Trophoblast cell (in vitro differentiated cells and primary cell): ENCODE results near the gene DRAM2.

ENCODE experiments used
- DNase-seq, 2 donors: peaks; one replicate each; pipeline ENCODE4 v3.0.0-alpha.2; 2016
- H2AFZ ChIP-seq: 2 replicates; pipeline ENCODE4 v1.6.1; 2013; ENCODE audit warnings: low read length, moderate library complexity, mild to moderate bottlenecking; ENCODE audit not compliant: insufficient read depth, poor library complexity
- H2AK5ac ChIP-seq: 2 replicates; pipeline ENCODE4 v1.6.1; 2013; ENCODE audit warnings: mild to moderate bottlenecking, low read length
- H2BK120ac ChIP-seq: 2 replicates; pipeline ENCODE4 v1.6.1; 2013; ENCODE audit warnings: low read length, mild to moderate bottlenecking, moderate library complexity; ENCODE audit not compliant: insufficient read depth, poor library complexity
- H2BK12ac ChIP-seq: 2 replicates; pipeline ENCODE4 v1.6.1; 2013; ENCODE audit warnings: mild to moderate bottlenecking, low read length, moderate library complexity
- H2BK5ac ChIP-seq: 2 replicates; pipeline ENCODE4 v1.6.1; 2013; ENCODE audit warnings: low read length, low read depth, moderate library complexity, mild to moderate bottlenecking; ENCODE audit not compliant: poor library complexity
- H3K14ac ChIP-seq: 2 replicates; pipeline ENCODE4 v1.6.1; 2013; ENCODE audit warnings: mild to moderate bottlenecking, low read length
- H3K18ac ChIP-seq: 2 replicates; pipeline ENCODE4 v1.6.1; 2013; ENCODE audit warnings: mild to moderate bottlenecking, low read length
- H3K23ac ChIP-seq: 2 replicates; pipeline ENCODE4 v1.6.1; 2013; ENCODE audit warnings: low read length
- H3K27ac ChIP-seq: 2 replicates; pipeline ENCODE4 v1.5.1; 2013; ENCODE audit warnings: low read depth, mild to moderate bottlenecking, inconsistent platforms, low read length, moderate library complexity
- H3K27me3 ChIP-seq: 2 replicates; pipeline ENCODE4 v1.6.1; 2013; ENCODE audit warnings: inconsistent platforms, mild to moderate bottlenecking, low read length, moderate library complexity; ENCODE audit not compliant: insufficient read depth
- H3K36me3 ChIP-seq, 2 experiments: 1 replicate in 1 of 2; 2 replicates in 1 of 2; pipeline ENCODE4 v1.6.1; 2013; ENCODE audit warnings: low read length in 2 of 2, mild to moderate bottlenecking in 2 of 2, moderate library complexity in 1 of 2; ENCODE audit not compliant: insufficient read depth in 2 of 2, control insufficient read depth in 1 of 2
- H3K4ac ChIP-seq: 2 replicates; pipeline ENCODE4 v1.6.1; 2013; ENCODE audit warnings: low read depth, mild to moderate bottlenecking, low read length, moderate library complexity
- H3K4me1 ChIP-seq, 2 experiments: 1 replicate in 1 of 2; 2 replicates in 1 of 2; pipeline ENCODE4 v1.6.1; 2013; ENCODE audit warnings: low read length in 2 of 2, mild to moderate bottlenecking in 2 of 2, moderate library complexity in 1 of 2; ENCODE audit not compliant: insufficient read depth in 2 of 2, control insufficient read depth in 1 of 2
- H3K4me2 ChIP-seq: 2 replicates; pipeline ENCODE4 v1.6.1; 2013; ENCODE audit warnings: inconsistent platforms, mild to moderate bottlenecking, low read length, moderate library complexity
- H3K4me3 ChIP-seq: 2 replicates; pipeline ENCODE4 v1.5.1; 2013; ENCODE audit warnings: mild to moderate bottlenecking, low read depth, low read length, inconsistent platforms
- H3K79me1 ChIP-seq: one replicate; pipeline ENCODE4 v1.6.1; 2013; ENCODE audit warnings: low read length
- H3K79me2 ChIP-seq: 2 replicates; pipeline ENCODE4 v1.6.1; 2013; ENCODE audit warnings: low read length, mild to moderate bottlenecking; ENCODE audit not compliant: control insufficient read depth, insufficient read depth, poor library complexity
- H3K9ac ChIP-seq: 2 replicates; pipeline ENCODE4 v1.6.1; 2013; ENCODE audit warnings: mild to moderate bottlenecking, low read length
- H3K9me3 ChIP-seq: 2 replicates; pipeline ENCODE4 v1.6.1; 2013; ENCODE audit warnings: low read depth, mild to moderate bottlenecking, control low read depth, inconsistent platforms, low read length; ENCODE audit not compliant: insufficient read depth
- H4K12ac ChIP-seq: 2 replicates; pipeline ENCODE4 v1.6.1; 2013; ENCODE audit warnings: low read depth, mild to moderate bottlenecking, low read length, moderate library complexity
- H4K8ac ChIP-seq: 2 replicates; pipeline ENCODE4 v1.6.1; 2013; ENCODE audit warnings: low read depth, mild to moderate bottlenecking, low read length, moderate library complexity
- H4K91ac ChIP-seq: one replicate; pipeline ENCODE4 v1.6.1; 2013; ENCODE audit warnings: low read depth, mild to moderate bottlenecking, low read length, moderate library complexity
- WGBS: extraction: QIAGEN DNeasy Blood & Tissue Kit; methylation state at CpG from one replicate; pipeline ENCODE4 v1.1.7; 2013; ENCODE audit warnings: missing lambda C conversion rate; ENCODE audit not compliant: insufficient read length, insufficient coverage; ENCODE audit errors: extremely low coverage; 5-methylcytosine and 5-hydroxymethylcytosine counted together

Gene DRAM2

DNA sequence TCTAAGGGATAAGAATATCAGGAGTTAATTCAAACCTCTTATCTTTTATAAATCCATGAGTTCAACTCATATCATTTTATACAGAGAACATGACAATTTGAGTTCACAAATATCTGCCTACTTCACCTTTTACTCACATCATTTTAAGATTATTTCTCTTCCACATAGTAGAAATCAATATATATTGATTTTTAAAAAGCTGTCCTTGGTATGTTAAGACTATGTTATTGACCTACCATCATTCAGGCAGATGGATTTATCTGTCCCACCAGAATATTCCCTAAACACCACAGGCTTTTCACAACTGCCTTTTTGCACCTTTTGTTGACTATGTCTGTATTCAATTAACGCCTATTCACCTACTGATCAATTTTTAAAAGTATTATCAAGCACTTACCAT, 13.5 kb downstream of the DRAM2 start:
- Histone ChIP-seq H3K79me1 (no peaks in the 10 kb centered on the region), H3K23ac (no peak overlapping the region), H4K8ac (no peak overlapping the region), H3K4me3 (no peak overlapping the region), H2AFZ (no peak overlapping the region), H4K91ac (no peak overlapping the region), H2BK120ac (no peak overlapping the region), H2AK5ac (no peak overlapping the region), H3K4me1 (no peaks in the 10 kb centered on the region), H3K9me3 (no peaks in the 10 kb centered on the region), H3K4ac (no peak overlapping the region), H3K79me2 (no peaks in the 10 kb centered on the region), H4K12ac (no peak overlapping the region), H3K18ac (no peak overlapping the region), H3K27me3 (no peaks in the 10 kb centered on the region), H3K36me3 (peaks cover 2 to 17% of the 10 kb centered on the region in 2 experiments), H3K27ac (no peak overlapping the region), H3K14ac (no peak overlapping the region), H3K9ac (no peak overlapping the region), H2BK5ac (no peak overlapping the region), H2BK12ac (no peak overlapping the region), H3K4me2 (no peak overlapping the region)
- no peak for DNase-seq
- no CpG with 5 or more reads among the region's 1 CpG for WGBS

DNA sequence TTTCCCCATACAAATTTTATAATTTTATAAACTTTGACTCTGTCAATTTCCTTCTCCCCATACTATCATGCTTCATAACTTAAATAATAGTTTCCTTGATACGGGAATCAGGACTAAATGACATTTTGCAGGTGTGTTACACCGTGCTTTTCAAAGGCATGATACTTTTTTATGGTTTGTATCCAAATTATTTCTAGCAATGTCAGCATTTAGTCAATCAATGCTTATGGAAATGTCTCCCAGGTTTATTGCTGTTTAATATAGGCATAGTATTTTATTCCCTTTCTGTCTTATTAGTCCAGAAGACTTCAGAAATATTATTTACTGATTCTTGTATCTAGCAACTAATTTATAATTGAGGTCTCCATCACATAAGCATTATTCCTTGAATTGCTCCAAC, 23.4 kb downstream of the DRAM2 start:
- Histone ChIP-seq H2AFZ (no peak overlapping the region), H3K4ac (no peak overlapping the region), H3K36me3 (peaks cover 3 to 5% of the 10 kb centered on the region in 2 experiments), H3K18ac (no peak overlapping the region), H3K27ac (no peak overlapping the region), H2BK120ac (no peak overlapping the region), H4K12ac (no peak overlapping the region), H2AK5ac (no peak overlapping the region), H4K91ac (no peak overlapping the region), H3K14ac (no peak overlapping the region), H3K4me2 (no peak overlapping the region), H3K4me3 (no peak overlapping the region), H3K79me1 (no peaks in the 10 kb centered on the region), H3K79me2 (no peaks in the 10 kb centered on the region), H2BK12ac (no peak overlapping the region), H2BK5ac (no peak overlapping the region), H4K8ac (no peak overlapping the region), H3K9me3 (peaks cover 3% of the 10 kb centered on the region), H3K23ac (no peak overlapping the region), H3K27me3 (no peaks in the 10 kb centered on the region), H3K4me1 (peaks cover 2 to 3% of the 10 kb centered on the region in 2 experiments), H3K9ac (no peak overlapping the region)
- no peak for DNase-seq
- WGBS = no CpG with 5 or more reads among the region's 2 CpGs

DNA sequence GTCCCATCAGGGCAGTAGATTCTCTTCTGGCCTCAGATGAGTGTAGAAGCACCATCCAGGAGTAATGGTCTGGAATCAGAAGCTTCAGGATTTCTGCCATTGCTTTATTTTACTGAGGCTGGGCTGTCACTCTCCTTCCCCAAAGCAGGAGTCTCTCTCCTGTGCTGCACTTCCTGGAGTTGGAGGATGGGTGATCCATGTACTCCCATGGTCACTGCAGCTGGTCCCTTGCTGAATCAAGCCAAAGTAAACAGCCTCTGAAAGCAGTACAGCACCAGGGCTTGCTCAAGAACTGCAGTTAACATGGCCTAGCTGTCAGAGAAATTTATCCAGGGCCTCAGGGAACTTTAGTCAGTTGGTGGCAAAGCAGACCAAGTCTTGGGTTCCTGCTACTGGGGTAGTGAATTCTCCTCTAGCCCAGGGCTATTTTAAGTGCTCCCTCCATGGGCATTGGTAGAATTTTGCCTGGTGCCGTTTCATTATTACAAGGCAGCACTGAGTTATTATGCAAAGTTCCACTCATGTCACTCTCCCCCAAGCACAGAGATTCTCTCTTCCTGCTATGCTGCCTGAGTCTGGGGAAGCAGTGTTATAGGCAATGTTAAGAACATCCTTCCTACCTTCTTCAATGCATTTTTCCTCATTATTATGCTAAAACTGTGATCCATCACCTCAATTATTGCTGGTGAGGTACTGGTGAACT, 29.5 kb downstream of the DRAM2 start:
- Histone ChIP-seq H3K18ac (no peak overlapping the region), H3K79me2 (no peaks in the 10 kb centered on the region), H3K4me2 (no peak overlapping the region), H4K8ac (no peak overlapping the region), H2BK5ac (no peak overlapping the region), H2BK120ac (no peak overlapping the region), H3K79me1 (no peaks in the 10 kb centered on the region), H3K27ac (no peak overlapping the region), H2AK5ac (no peak overlapping the region), H3K36me3 (peaks cover 6 to 8% of the 10 kb centered on the region in 2 experiments), H4K91ac (no peak overlapping the region), H2AFZ (no peak overlapping the region), H4K12ac (no peak overlapping the region), H3K9me3 (peaks cover 5% of the 10 kb centered on the region), H2BK12ac (no peak overlapping the region), H3K27me3 (no peaks in the 10 kb centered on the region), H3K4me1 (peaks cover 2 to 3% of the 10 kb centered on the region in 2 experiments), H3K4ac (no peak overlapping the region), H3K23ac (no peak overlapping the region), H3K4me3 (no peak overlapping the region), H3K9ac (no peak overlapping the region), H3K14ac (no peak overlapping the region)
- DNase-seq = no peak
- WGBS = no CpG with 5 or more reads among the region's 1 CpG

DNA sequence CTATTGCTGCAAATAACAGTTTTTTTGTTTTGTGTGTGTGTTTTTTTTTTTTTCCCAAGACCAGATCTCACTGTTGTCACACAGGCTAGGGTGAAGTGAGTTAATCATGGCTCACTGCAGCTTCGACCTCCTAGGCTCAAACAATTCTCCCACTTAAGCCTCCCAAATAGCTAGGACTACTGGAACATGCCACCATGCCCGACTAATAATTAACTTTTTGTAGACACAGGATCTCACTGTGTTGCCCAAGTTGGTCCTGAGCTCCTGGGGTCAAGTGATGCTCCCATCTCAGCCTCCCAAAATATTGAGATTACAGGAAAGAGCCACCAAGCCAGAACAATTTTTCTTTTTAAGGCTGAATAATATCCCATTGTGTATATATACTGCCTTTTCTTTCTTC, 34.9 kb downstream of the DRAM2 start:
- Histone ChIP-seq H3K18ac (no peak overlapping the region), H3K9ac (no peak overlapping the region), H3K36me3 (peaks cover 0 to 2% of the 10 kb centered on the region in 2 experiments), H4K91ac (no peak overlapping the region), H3K27me3 (no peaks in the 10 kb centered on the region), H3K27ac (no peak overlapping the region), H3K79me1 (no peaks in the 10 kb centered on the region), H4K8ac (no peak overlapping the region), H2AK5ac (no peak overlapping the region), H3K4me1 (peaks cover 0 to 2% of the 10 kb centered on the region in 2 experiments), H3K9me3 (peaks cover 13% of the 10 kb centered on the region), H3K23ac (no peak overlapping the region), H2BK5ac (no peak overlapping the region), H3K4me2 (no peak overlapping the region), H3K79me2 (no peaks in the 10 kb centered on the region), H2AFZ (no peak overlapping the region), H3K4me3 (no peak overlapping the region), H2BK12ac (no peak overlapping the region), H4K12ac (no peak overlapping the region), H3K14ac (no peak overlapping the region), H3K4ac (no peak overlapping the region), H2BK120ac (no peak overlapping the region)
- WGBS = no CpG with 5 or more reads among the region's 2 CpGs
- no peak for DNase-seq
